K562 (cell line): ENCODE data around the gene BMPR2. TPM values are rescaled to one million over a fixed set of nuclear protein-coding genes. Genes with fewer than 3 reads are reported as not detected.
A peak's percentile ranks its signal among the peaks of the same experiment; 100 is the strongest.

Experiments
- ATAC-seq: fragments of 200-7000 bp; cut with Tn5 transposase; 3 replicates; pipeline ENCODE4 v1.9.1; 2020; ENCODE audit warnings: moderate library complexity
- BruUV-seq: library from RNA; stranded (reverse); fragments of 400-500 nt; replicated peaks from 2 replicates; lab custom pipeline; 2021; lab: Mats Ljungman, UMichigan
- CTCF ChIA-PET: fragments of 300-600 bp; formaldehyde crosslinking; extraction: SDS; loops from one replicate; lab custom pipeline; 2021; ENCODE audit warnings: low intra/inter-chr PET ratio; lab: Yijun Ruan, JAX
- POLR2A ChIA-PET: fragments of 300-600, 350-650 bp; sonication (Branson Sonifier 250); formaldehyde crosslinking; extraction: SDS; loops from one replicate; lab custom pipeline; 2021; ENCODE audit warnings: antibody characterized with exemption, inconsistent platforms; lab: Yijun Ruan, JAX
- DNase-seq, 4 experiments: peaks; one replicate each; pipeline versions ENCODE4 v3.0.0 to v3.0.0-alpha.2; 2011 to 2018; ENCODE audit warnings: low spot score in 3 of 4, mixed read lengths in 3 of 4; ENCODE audit errors: extremely low read depth in 1 of 4
- FAIRE-seq: peaks from 2 replicates; lab custom pipeline; 2011; peaks lifted over from hg19 to GRCh38; lab: Jason Lieb, UNC
- H2AFZ ChIP-seq: 2 replicates; pipeline ENCODE4 v1.6.0; 2011; ENCODE audit warnings: low read depth, low read length, control low read depth, inconsistent platforms
- H3K27ac ChIP-seq: fragments of 200-600 bp; 3 replicates; pipeline ENCODE4 v1.8.0; 2011; ENCODE audit warnings: low read depth, mild to moderate bottlenecking, control low read depth, inconsistent platforms, low read length, moderate library complexity, mixed read lengths; ENCODE audit errors: extremely low read depth
- H3K27me3 ChIP-seq, 2 experiments: fragments of 300-600 bp in 1 of 2; 2 replicates in 1 of 2; 3 replicates in 1 of 2; pipeline versions ENCODE4 v1.6.0 to v1.8.0; 2011; ENCODE audit warnings: inconsistent platforms in 2 of 2, low read length in 2 of 2, mild to moderate bottlenecking in 1 of 2, mixed read lengths in 1 of 2, moderate library complexity in 1 of 2; ENCODE audit not compliant: control insufficient read depth in 2 of 2, insufficient read depth in 2 of 2
- H3K36me3 ChIP-seq: fragments of 300-600 bp; 3 replicates; pipeline ENCODE4 v1.8.0; 2011; ENCODE audit warnings: mild to moderate bottlenecking, low read length, inconsistent platforms; ENCODE audit not compliant: control insufficient read depth, insufficient read depth
- H3K4me1 ChIP-seq, 2 experiments: fragments of 200-600 bp in 1 of 2; replicated peaks in 1 of 2; 2 replicates in 1 of 2; 3 replicates in 1 of 2; pipeline versions ENCODE4 v1.5.1 to v1.8.0; 2011; ENCODE audit warnings: inconsistent platforms in 2 of 2, low read length in 2 of 2, mild to moderate bottlenecking in 1 of 2, mixed read lengths in 1 of 2, moderate library complexity in 1 of 2; ENCODE audit not compliant: control insufficient read depth in 2 of 2, insufficient read depth in 2 of 2
- H3K4me2 ChIP-seq: 2 replicates; pipeline ENCODE4 v1.6.1; 2011; ENCODE audit warnings: low read length, control low read depth, inconsistent platforms, mixed read lengths; ENCODE audit not compliant: insufficient read depth
- H3K4me3 ChIP-seq: fragments of 200-600 bp; sonication (generic), shearing (Covaris generic); 2 replicates; pipeline ENCODE4 v1.5.1; 2016; ENCODE audit warnings: control low read depth, inconsistent platforms
- H3K79me2 ChIP-seq: fragments of 200-600 bp; 3 replicates; pipeline ENCODE4 v1.8.0; 2011; ENCODE audit warnings: low read length, inconsistent platforms; ENCODE audit not compliant: control insufficient read depth, insufficient read depth
- H3K9ac ChIP-seq, 2 experiments: 2 replicates each; pipeline versions ENCODE4 v1.6.0 to v1.6.1; 2011; ENCODE audit warnings: low read depth in 2 of 2, low read length in 2 of 2, control low read depth in 1 of 2, inconsistent platforms in 1 of 2, mild to moderate bottlenecking in 1 of 2, mixed read lengths in 1 of 2; ENCODE audit not compliant: insufficient read depth in 1 of 2
- H3K9me1 ChIP-seq: one replicate; pipeline ENCODE4 v1.6.0; 2011; ENCODE audit warnings: inconsistent platforms, mild to moderate bottlenecking, low read length, moderate library complexity; ENCODE audit not compliant: control insufficient read depth, insufficient read depth
- H3K9me3 ChIP-seq: replicated peaks from 2 replicates; pipeline ENCODE4 v1.5.1; 2011; ENCODE audit warnings: low read depth, low read length, inconsistent platforms; ENCODE audit not compliant: control insufficient read depth, insufficient read depth
- H4K20me1 ChIP-seq: replicated peaks from 2 replicates; pipeline ENCODE4 v1.6.1; 2011; ENCODE audit warnings: low read length, inconsistent platforms, mixed read lengths; ENCODE audit not compliant: control insufficient read depth, insufficient read depth
- ATF7 ChIP-seq: fragments of 450-650 bp; IDR thresholded peaks from 2 replicates; pipeline ENCODE4 v1.7.1; 2014; ENCODE audit warnings: mild to moderate bottlenecking, moderate library complexity
- BRD4 ChIP-seq: fragments of 200-600 bp; sonication (generic); IDR thresholded peaks from 2 replicates; pipeline ENCODE4 v1.6.1; 2017; ENCODE audit warnings: inconsistent platforms
- CTBP1 ChIP-seq: fragments of 450-650 bp; IDR thresholded peaks from 2 replicates; pipeline ENCODE4 v1.6.1; 2016; ENCODE audit warnings: borderline replicate concordance
- GABPB1 ChIP-seq: sonication (generic); formaldehyde crosslinking; IDR thresholded peaks from 2 replicates; pipeline ENCODE4 v1.8.0; 2022; ENCODE audit warnings: mild to moderate bottlenecking, missing genetic modification reagents
- NFXL1 ChIP-seq: fragments of 450-650 bp; formaldehyde crosslinking; IDR thresholded peaks from 2 replicates; pipeline ENCODE4 v1.4.0; 2021; ENCODE audit warnings: mild to moderate bottlenecking
- NR4A1 ChIP-seq, 2 experiments: fragments of 250-450 bp in 1 of 2; fragments of 450-650 bp in 1 of 2; sonication (Bioruptor Pico) in 1 of 2; IDR thresholded peaks; 2 replicates each; pipeline versions ENCODE4 v1.4.0 to v1.6.1; 2016 to 2020; ENCODE audit warnings: mild to moderate bottlenecking in 2 of 2, missing compliant biosample characterization in 1 of 2, missing genetic modification characterization in 1 of 2, moderate library complexity in 1 of 2
- POLR2G ChIP-seq: fragments of 200-400 bp; formaldehyde crosslinking; IDR thresholded peaks from 2 replicates; pipeline ENCODE4 v1.6.1; 2017; ENCODE audit warnings: low read depth, mild to moderate bottlenecking, antibody characterized with exemption, low read length, moderate library complexity
- WGBS: fragments of 100-300 bp; shearing (Covaris generic); methylation state at CpG from one replicate; pipeline ENCODE4 v1.1.6; 2016; ENCODE audit warnings: low coverage, mixed read lengths; ENCODE audit not compliant: insufficient coverage; ENCODE audit errors: missing lambda C conversion rate; 5-methylcytosine and 5-hydroxymethylcytosine counted together
- in situ Hi-C: fragments of 300-500 bp; cut with MboI; formaldehyde crosslinking; loops from 4 replicates; pipeline ENCODE4 v1.15.0; 2018; ENCODE audit warnings: inconsistent platforms, mixed read lengths
- intact Hi-C: fragments of 100-400 bp; cut with micrococcal nuclease; formaldehyde crosslinking; loops from 2 replicates; pipeline ENCODE4 v1.14.2; 2022
- polyA plus RNA-seq, 8 experiments: library from polyadenylated mRNA; depleted of rRNA in 4 of 8; stranded (reverse) in 5 of 8; unstranded in 3 of 8; fragments of >200 nt; fragmentation: Nextera tagmentation in 2 of 8; fragmentation: Illumina TruSeq in 1 of 8; extraction: Ambion mirVana in 2 of 8; extraction: Trizol in 1 of 8; gene quantifications; 2 replicates each; pipeline versions ENCODE4 v1.2.1 to v1.2.3, GENCODE V29; 2011 to 2014; ENCODE audit warnings: inconsistent platforms in 1 of 8, missing spikeins in 1 of 8
- total RNA-seq, 7 experiments: library from RNA; depleted of rRNA in 6 of 7; stranded (reverse); fragments of >200 nt in 6 of 7; fragmentation: Illumina TruSeq in 2 of 7; extraction: Trizol in 2 of 7; gene quantifications; 2 replicates each; pipeline versions ENCODE4 v1.2.1 to v1.2.3, GENCODE V29; 2011 to 2021; ENCODE audit warnings: low replicate concordance in 1 of 7
- TF ChIP-seq, protein P1 (sequence below): fragments of 250-450 bp; sonication (Bioruptor Pico); IDR thresholded peaks from 2 replicates; pipeline ENCODE4 v1.8.0; 2022; ENCODE audit warnings: inconsistent platforms
- TF ChIP-seq, protein P2 (sequence below): fragments of 250-450 bp; sonication (Bioruptor Pico); IDR thresholded peaks from 2 replicates; pipeline ENCODE4 v1.8.0; 2022; ENCODE audit warnings: moderate library complexity, mild to moderate bottlenecking, inconsistent platforms
- TF ChIP-seq, protein P3 (sequence below): fragments of 450-650 bp; IDR thresholded peaks from 2 replicates; pipeline ENCODE4 v1.7.1; 2018; ENCODE audit warnings: mild to moderate bottlenecking, low read depth; ENCODE audit not compliant: partially characterized antibody
- TF ChIP-seq, protein P4 (sequence below): sonication (generic); formaldehyde crosslinking; IDR thresholded peaks from 2 replicates; pipeline ENCODE4 v1.9.0; 2022; ENCODE audit warnings: mild to moderate bottlenecking, missing genetic modification reagents
- TF ChIP-seq, protein P5 (sequence below): sonication (generic); formaldehyde crosslinking; IDR thresholded peaks from 2 replicates; pipeline ENCODE4 v1.8.0; 2022; ENCODE audit warnings: mild to moderate bottlenecking, missing genetic modification reagents

BMPR2 gene
- total and polyA plus RNA-seq, 9 of the 15 experiments (the other 6 are each of a cell fraction or from before 2014, with no cell fraction given) = 0.73 to 5.0 (median 3.3) TPM

DNA sequence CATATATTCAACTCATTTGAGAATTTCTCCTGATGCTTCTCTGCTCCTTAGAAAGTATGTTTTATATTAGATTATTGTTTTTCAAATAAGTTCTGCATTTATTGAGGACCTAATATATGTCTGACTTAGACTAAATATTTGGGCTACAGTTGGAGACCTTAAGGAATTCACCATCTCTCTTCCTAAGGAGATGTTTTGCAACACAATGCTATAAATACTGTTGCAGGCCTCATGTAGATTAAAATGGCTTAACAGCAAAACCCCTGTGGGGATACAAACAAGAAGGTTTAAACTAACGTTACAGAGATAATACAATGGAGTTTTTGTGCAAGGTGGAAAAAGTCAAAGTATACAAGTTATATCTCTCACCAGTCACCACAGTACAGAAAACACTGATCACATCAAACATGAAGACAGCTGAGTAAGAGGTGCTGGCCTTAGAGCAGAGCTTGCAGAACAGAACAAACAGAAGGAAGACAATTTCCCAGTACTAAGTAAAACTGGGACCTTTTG is 20.1 kb upstream of the BMPR2 start:
- no peaks in the 10 kb centered on the region for H4K20me1 ChIP-seq
- FAIRE-seq (no peak), DNase-seq (no peak), ATAC-seq (0 out of 3 replicates have a peak, but pooled peaks have one; percentile 21)
- H3K4me3 ChIP-seq = no peak overlapping the region
- H3K79me2 ChIP-seq = no peaks in the 10 kb centered on the region
- intact Hi-C loops (no loop called here), in situ Hi-C loops (no loop called here)
- no peak overlapping the region for H3K4me2 ChIP-seq
- no peak overlapping the region for H2AFZ ChIP-seq
- 11% methylated on average over 1 of the region's 1 CpG for WGBS
- H3K27me3 ChIP-seq = no peaks in the 10 kb centered on the region
- ChIA-PET CTCF (no interaction called here), POLR2A (no interaction called here)
- H3K36me3 ChIP-seq = no peaks in the 10 kb centered on the region
- no TSS peak for BruUV-seq
- H3K9me1 ChIP-seq = no peaks in the 10 kb centered on the region
- no peak overlapping the region for H3K27ac ChIP-seq
- H3K4me1 ChIP-seq = no peaks in the 10 kb centered on the region; a peak in 1 of 5 replicates
- H3K9ac ChIP-seq = no peak overlapping the region
- no peaks in the 10 kb centered on the region for H3K9me3 ChIP-seq
- TF ChIP-seq, protein P1, sequence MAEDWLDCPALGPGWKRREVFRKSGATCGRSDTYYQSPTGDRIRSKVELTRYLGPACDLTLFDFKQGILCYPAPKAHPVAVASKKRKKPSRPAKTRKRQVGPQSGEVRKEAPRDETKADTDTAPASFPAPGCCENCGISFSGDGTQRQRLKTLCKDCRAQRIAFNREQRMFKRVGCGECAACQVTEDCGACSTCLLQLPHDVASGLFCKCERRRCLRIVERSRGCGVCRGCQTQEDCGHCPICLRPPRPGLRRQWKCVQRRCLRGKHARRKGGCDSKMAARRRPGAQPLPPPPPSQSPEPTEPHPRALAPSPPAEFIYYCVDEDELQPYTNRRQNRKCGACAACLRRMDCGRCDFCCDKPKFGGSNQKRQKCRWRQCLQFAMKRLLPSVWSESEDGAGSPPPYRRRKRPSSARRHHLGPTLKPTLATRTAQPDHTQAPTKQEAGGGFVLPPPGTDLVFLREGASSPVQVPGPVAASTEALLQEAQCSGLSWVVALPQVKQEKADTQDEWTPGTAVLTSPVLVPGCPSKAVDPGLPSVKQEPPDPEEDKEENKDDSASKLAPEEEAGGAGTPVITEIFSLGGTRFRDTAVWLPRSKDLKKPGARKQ = no peak
- TF ChIP-seq, protein P2, sequence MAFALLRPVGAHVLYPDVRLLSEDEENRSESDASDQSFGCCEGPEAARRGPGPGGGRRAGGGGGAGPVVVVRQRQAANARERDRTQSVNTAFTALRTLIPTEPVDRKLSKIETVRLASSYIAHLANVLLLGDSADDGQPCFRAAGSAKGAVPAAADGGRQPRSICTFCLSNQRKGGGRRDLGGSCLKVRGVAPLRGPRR (CRISPR knock-in tag) = no peak
- TF ChIP-seq POLR2G (no peak), CTBP1 (no peak), NFXL1 (CRISPR knock-in tag) (no peak), NR4A1 (CRISPR knock-in tag; IDR thresholded peaks at IDR 0.05) (no peak), NR4A1 (tag; IDR thresholded peaks at IDR 0.05) (no peak), ATF7 (no peak), BRD4 (no peak), GABPB1 (no peak)
- TF ChIP-seq, protein P3, sequence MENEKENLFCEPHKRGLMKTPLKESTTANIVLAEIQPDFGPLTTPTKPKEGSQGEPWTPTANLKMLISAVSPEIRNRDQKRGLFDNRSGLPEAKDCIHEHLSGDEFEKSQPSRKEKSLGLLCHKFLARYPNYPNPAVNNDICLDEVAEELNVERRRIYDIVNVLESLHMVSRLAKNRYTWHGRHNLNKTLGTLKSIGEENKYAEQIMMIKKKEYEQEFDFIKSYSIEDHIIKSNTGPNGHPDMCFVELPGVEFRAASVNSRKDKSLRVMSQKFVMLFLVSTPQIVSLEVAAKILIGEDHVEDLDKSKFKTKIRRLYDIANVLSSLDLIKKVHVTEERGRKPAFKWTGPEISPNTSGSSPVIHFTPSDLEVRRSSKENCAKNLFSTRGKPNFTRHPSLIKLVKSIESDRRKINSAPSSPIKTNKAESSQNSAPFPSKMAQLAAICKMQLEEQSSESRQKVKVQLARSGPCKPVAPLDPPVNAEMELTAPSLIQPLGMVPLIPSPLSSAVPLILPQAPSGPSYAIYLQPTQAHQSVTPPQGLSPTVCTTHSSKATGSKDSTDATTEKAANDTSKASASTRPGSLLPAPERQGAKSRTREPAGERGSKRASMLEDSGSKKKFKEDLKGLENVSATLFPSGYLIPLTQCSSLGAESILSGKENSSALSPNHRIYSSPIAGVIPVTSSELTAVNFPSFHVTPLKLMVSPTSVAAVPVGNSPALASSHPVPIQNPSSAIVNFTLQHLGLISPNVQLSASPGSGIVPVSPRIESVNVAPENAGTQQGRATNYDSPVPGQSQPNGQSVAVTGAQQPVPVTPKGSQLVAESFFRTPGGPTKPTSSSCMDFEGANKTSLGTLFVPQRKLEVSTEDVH = no peak
- TF ChIP-seq, protein P4, sequence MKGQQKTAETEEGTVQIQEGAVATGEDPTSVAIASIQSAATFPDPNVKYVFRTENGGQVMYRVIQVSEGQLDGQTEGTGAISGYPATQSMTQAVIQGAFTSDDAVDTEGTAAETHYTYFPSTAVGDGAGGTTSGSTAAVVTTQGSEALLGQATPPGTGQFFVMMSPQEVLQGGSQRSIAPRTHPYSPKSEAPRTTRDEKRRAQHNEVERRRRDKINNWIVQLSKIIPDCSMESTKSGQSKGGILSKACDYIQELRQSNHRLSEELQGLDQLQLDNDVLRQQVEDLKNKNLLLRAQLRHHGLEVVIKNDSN (CRISPR knock-in tag) = no peak
- TF ChIP-seq, protein P5, sequence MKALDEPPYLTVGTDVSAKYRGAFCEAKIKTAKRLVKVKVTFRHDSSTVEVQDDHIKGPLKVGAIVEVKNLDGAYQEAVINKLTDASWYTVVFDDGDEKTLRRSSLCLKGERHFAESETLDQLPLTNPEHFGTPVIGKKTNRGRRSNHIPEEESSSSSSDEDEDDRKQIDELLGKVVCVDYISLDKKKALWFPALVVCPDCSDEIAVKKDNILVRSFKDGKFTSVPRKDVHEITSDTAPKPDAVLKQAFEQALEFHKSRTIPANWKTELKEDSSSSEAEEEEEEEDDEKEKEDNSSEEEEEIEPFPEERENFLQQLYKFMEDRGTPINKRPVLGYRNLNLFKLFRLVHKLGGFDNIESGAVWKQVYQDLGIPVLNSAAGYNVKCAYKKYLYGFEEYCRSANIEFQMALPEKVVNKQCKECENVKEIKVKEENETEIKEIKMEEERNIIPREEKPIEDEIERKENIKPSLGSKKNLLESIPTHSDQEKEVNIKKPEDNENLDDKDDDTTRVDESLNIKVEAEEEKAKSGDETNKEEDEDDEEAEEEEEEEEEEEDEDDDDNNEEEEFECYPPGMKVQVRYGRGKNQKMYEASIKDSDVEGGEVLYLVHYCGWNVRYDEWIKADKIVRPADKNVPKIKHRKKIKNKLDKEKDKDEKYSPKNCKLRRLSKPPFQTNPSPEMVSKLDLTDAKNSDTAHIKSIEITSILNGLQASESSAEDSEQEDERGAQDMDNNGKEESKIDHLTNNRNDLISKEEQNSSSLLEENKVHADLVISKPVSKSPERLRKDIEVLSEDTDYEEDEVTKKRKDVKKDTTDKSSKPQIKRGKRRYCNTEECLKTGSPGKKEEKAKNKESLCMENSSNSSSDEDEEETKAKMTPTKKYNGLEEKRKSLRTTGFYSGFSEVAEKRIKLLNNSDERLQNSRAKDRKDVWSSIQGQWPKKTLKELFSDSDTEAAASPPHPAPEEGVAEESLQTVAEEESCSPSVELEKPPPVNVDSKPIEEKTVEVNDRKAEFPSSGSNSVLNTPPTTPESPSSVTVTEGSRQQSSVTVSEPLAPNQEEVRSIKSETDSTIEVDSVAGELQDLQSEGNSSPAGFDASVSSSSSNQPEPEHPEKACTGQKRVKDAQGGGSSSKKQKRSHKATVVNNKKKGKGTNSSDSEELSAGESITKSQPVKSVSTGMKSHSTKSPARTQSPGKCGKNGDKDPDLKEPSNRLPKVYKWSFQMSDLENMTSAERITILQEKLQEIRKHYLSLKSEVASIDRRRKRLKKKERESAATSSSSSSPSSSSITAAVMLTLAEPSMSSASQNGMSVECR (CRISPR knock-in tag) = no peak
